Esophagus muscularis mucosa (tissue), 3 donors: ENCODE results near the gene TBX2.

ENCODE experiments used
- POLR2AphosphoS5 ChIP-seq, 2 donors: sonication (generic); formaldehyde crosslinking; IDR thresholded peaks; one replicate each; pipeline ENCODE4 v1.6.1; 2017; ENCODE audit warnings: antibody characterized with exemption in 2 of 2
- TF ChIP-seq, protein P1 (sequence below), 3 experiments: fragments of 200-600 bp in 2 of 3; fragments of 450-650 bp in 1 of 3; sonication (generic) in 2 of 3; IDR thresholded peaks; one replicate each; pipeline ENCODE4 v1.5.1; 2017 to 2019; ENCODE audit warnings: antibody characterized with exemption in 3 of 3, mild to moderate bottlenecking in 2 of 3, moderate library complexity in 1 of 3

DNA sequence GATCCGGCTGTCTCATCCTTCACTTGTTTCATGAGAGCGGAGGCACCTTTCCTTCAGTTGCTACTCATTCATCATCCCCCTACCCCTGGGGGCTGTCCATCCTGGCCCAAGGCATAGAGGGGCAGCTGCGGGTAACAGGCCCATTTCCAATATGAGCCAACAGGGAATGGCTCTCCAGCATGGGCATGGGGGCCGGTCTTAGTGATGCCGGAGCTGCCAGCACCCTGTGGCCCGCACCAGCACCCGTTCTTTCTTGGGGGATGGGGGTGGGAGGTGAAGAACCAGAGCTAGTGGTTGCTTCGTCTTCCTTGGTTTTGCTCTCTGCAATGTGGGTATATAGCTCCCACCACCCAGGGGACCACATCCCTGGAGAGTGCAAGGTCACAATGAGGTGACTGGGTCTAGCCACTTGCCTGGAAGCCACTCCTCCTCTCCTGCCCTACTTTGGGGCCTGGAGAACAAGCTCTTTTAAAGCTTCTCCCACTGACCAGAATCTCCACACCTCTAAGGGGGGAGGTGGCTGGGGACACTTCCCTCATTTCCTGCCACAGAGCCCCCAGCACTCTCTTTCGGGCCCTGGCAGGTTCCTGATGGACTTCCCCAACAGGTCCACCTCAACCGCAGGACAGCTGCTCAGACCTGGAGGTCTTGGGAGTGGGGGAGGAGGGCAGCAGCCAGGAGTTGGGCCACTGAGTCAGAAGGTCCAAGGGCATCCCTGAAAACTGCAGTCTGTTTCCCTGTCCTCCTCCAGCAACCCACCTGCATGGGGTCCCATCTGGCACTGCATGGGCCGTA, 11.9 kb upstream of the TBX2 start:
- TF ChIP-seq, protein P1, sequence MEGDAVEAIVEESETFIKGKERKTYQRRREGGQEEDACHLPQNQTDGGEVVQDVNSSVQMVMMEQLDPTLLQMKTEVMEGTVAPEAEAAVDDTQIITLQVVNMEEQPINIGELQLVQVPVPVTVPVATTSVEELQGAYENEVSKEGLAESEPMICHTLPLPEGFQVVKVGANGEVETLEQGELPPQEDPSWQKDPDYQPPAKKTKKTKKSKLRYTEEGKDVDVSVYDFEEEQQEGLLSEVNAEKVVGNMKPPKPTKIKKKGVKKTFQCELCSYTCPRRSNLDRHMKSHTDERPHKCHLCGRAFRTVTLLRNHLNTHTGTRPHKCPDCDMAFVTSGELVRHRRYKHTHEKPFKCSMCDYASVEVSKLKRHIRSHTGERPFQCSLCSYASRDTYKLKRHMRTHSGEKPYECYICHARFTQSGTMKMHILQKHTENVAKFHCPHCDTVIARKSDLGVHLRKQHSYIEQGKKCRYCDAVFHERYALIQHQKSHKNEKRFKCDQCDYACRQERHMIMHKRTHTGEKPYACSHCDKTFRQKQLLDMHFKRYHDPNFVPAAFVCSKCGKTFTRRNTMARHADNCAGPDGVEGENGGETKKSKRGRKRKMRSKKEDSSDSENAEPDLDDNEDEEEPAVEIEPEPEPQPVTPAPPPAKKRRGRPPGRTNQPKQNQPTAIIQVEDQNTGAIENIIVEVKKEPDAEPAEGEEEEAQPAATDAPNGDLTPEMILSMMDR (IDR thresholded peaks at IDR 0.05), result no peak
- no peak for TF ChIP-seq POLR2AphosphoS5 (IDR thresholded peaks at IDR 0.05)
